HepG2 (cell line): Measurements from ENCODE around the gene C6orf132. TPM values are rescaled to one million over a fixed set of nuclear protein-coding genes. Genes with fewer than 3 reads are reported as not detected.

Source experiments
- CBFB ChIP-seq: sonication (generic); formaldehyde crosslinking; IDR thresholded peaks from 2 replicates; pipeline ENCODE4 v1.4.0; 2020; ENCODE audit warnings: missing genetic modification reagents
- CERS6 ChIP-seq: sonication (generic); formaldehyde crosslinking; IDR thresholded peaks from 2 replicates; pipeline ENCODE4 v1.5.0; 2020; ENCODE audit warnings: missing genetic modification reagents
- EHMT2 ChIP-seq: fragments of 200-600 bp; sonication (generic); IDR thresholded peaks from 2 replicates; pipeline ENCODE4 v1.7.0; 2017; ENCODE audit warnings: antibody characterized with exemption, low read depth, low read length, borderline replicate concordance
- ETV6 ChIP-seq: sonication (generic); formaldehyde crosslinking; conservative IDR thresholded peaks from 2 replicates; pipeline ENCODE4 v1.4.0; 2020; ENCODE audit warnings: missing genetic modification reagents
- HMGXB4 ChIP-seq, 2 experiments: sonication (generic) in 1 of 2; formaldehyde crosslinking in 1 of 2; IDR thresholded peaks; 2 replicates each; pipeline versions ENCODE4 v1.4.0 to v1.6.1; 2018 to 2020; ENCODE audit warnings: missing genetic modification reagents in 2 of 2, borderline replicate concordance in 1 of 2, low read depth in 1 of 2, mild to moderate bottlenecking in 1 of 2, missing biosample characterization in 1 of 2
- LBX2 ChIP-seq: sonication (generic); formaldehyde crosslinking; IDR thresholded peaks from 2 replicates; pipeline ENCODE4 v1.5.0; 2020; ENCODE audit warnings: missing genetic modification reagents, mild to moderate bottlenecking, borderline replicate concordance
- NONO ChIP-seq, 2 experiments: fragments of 450-650 bp in 1 of 2; sonication (generic) in 1 of 2; formaldehyde crosslinking in 1 of 2; IDR thresholded peaks in 1 of 2; conservative IDR thresholded peaks in 1 of 2; 2 replicates each; pipeline versions ENCODE4 v1.6.1 to v1.8.0; 2017 to 2022; ENCODE audit warnings: mild to moderate bottlenecking in 1 of 2, missing genetic modification reagents in 1 of 2, moderate library complexity in 1 of 2
- NR2F2 ChIP-seq: IDR thresholded peaks from 2 replicates; pipeline ENCODE4 v1.6.1; 2012; ENCODE audit warnings: low read depth, inconsistent platforms, borderline replicate concordance
- RERE ChIP-seq: IDR thresholded peaks from 2 replicates; pipeline ENCODE4 v1.6.1; 2016; ENCODE audit warnings: low read depth, missing genetic modification reagents, missing compliant biosample characterization
- ZBTB10 ChIP-seq: sonication (generic); formaldehyde crosslinking; IDR thresholded peaks from 2 replicates; pipeline ENCODE4 v1.4.0; 2020; ENCODE audit warnings: missing genetic modification reagents, borderline replicate concordance
- ZBTB2 ChIP-seq: sonication (generic); formaldehyde crosslinking; IDR thresholded peaks from 2 replicates; pipeline ENCODE4 v1.8.0; 2022; ENCODE audit warnings: low read depth, missing genetic modification reagents
- ZNF576 ChIP-seq: sonication (generic); formaldehyde crosslinking; IDR thresholded peaks from 2 replicates; pipeline ENCODE4 v1.4.0; 2020; ENCODE audit warnings: mild to moderate bottlenecking, missing genetic modification reagents
- ZNF720 ChIP-seq: sonication (generic); formaldehyde crosslinking; IDR thresholded peaks from 2 replicates; pipeline ENCODE4 v1.4.0; 2020; ENCODE audit warnings: missing genetic modification reagents
- polyA plus RNA-seq, 8 experiments: library from polyadenylated mRNA; depleted of rRNA in 3 of 8; stranded (reverse) in 7 of 8; unstranded in 1 of 8; fragments of >200 nt; fragmentation: Illumina TruSeq in 4 of 8; extraction: Trizol in 4 of 8; gene quantifications; 2 replicates each; pipeline versions ENCODE4 v1.2.1 to v1.2.3, GENCODE V29; 2011 to 2016; ENCODE audit warnings: low read depth in 4 of 8, missing spikeins in 1 of 8, mixed read lengths in 1 of 8; ENCODE audit not compliant: insufficient read depth in 1 of 8
- total RNA-seq, 5 experiments: library from RNA; depleted of rRNA; stranded (reverse); fragments of >200 nt; fragmentation: Illumina TruSeq; extraction: Trizol; gene quantifications; 2 replicates each; pipeline ENCODE4 v1.2.3, GENCODE V29; 2016; ENCODE audit warnings: low read depth in 1 of 5

Gene C6orf132
- total and polyA plus RNA-seq, 2 of the 13 experiments (the other 11 are each of a cell fraction or from before 2014, with no cell fraction given) = 0.78 to 3.0 TPM

- TF ChIP-seq CERS6 (CRISPR knock-in tag) (no peak), ETV6 (CRISPR knock-in tag) (no peak), ZNF720 (CRISPR knock-in tag) (no peak), LBX2 (CRISPR knock-in tag) (no peak), ZBTB10 (CRISPR knock-in tag) (peak; percentile 75; the same call in 1 of the 2 replicates), ZBTB2 (CRISPR knock-in tag) (no peak), NR2F2 (no peak), ZNF576 (no peak), HMGXB4 (CRISPR knock-in tag; IDR thresholded peaks at IDR 0.05; ENCODE audit: borderline replicate concordance in 1 of 2, low read depth in 1 of 2) (no peak), RERE (no peak), CBFB (CRISPR knock-in tag) (no peak), EHMT2 (no peak), NONO (IDR thresholded peaks at IDR 0.05) (no peak), NONO (CRISPR knock-in tag; conservative IDR thresholded peaks at IDR 0.05) (no peak)
These were observed 36.1 kb downstream of the C6orf132 start (continued) for GRCh38 chr6:42106112-42107023.
